IMR-90 (cell line): ENCODE measurements around the gene YPEL2. TPM values are rescaled to one million over a fixed set of nuclear protein-coding genes. Genes with fewer than 3 reads are reported as not detected.

Source experiments
- ATAC-seq: fragments of 200-7000 bp; cut with Tn5 transposase; 2 replicates; pipeline ENCODE4 v1.9.1; 2020; ENCODE audit warnings: low read depth, mild to moderate bottlenecking, moderate library complexity
- BruUV-seq: library from RNA; stranded (reverse); fragments of 400-500 nt; replicated peaks from 2 replicates; lab custom pipeline; 2021; lab: Mats Ljungman, UMichigan
- CTCF ChIA-PET: fragments of 300-600 bp; formaldehyde crosslinking; extraction: SDS; loops from one replicate; lab custom pipeline; 2021; ENCODE audit warnings: antibody characterized with exemption; lab: Yijun Ruan, JAX
- POLR2A ChIA-PET: fragments of 300-600 bp; sonication (Branson Sonifier 250); formaldehyde crosslinking; loops from one replicate; lab custom pipeline; 2022; ENCODE audit warnings: antibody characterized with exemption; ENCODE audit not compliant: unreplicated experiment; lab: Charles Lee
- DNase-seq: peaks from one replicate; pipeline ENCODE4 v3.0.0; 2013
- H2AFZ ChIP-seq: replicated peaks from 2 replicates; pipeline ENCODE3; 2013; ENCODE audit warnings: low read length, mild to moderate bottlenecking; ENCODE audit not compliant: poor library complexity
- H2AK5ac ChIP-seq: 2 replicates; pipeline ENCODE4 v1.6.1; 2013; ENCODE audit warnings: low read depth, low read length, inconsistent platforms
- H2AK9ac ChIP-seq: replicated peaks from 2 replicates; pipeline ENCODE3; 2013; ENCODE audit warnings: mild to moderate bottlenecking, low read depth, low read length, moderate library complexity; ENCODE audit not compliant: poor library complexity
- H2BK120ac ChIP-seq: 2 replicates; pipeline ENCODE4 v1.6.1; 2013; ENCODE audit warnings: low read depth, low read length, inconsistent platforms
- H2BK15ac ChIP-seq: 3 replicates; pipeline ENCODE4 v1.6.1; 2013; ENCODE audit warnings: low read depth, low read length, inconsistent platforms
- H2BK20ac ChIP-seq: 2 replicates; pipeline ENCODE4 v1.6.1; 2013; ENCODE audit warnings: low read depth, mild to moderate bottlenecking, inconsistent platforms, low read length, moderate library complexity
- H2BK5ac ChIP-seq: 2 replicates; pipeline ENCODE4 v1.6.1; 2013; ENCODE audit warnings: mild to moderate bottlenecking, low read depth, low read length, inconsistent platforms; ENCODE audit not compliant: poor library complexity, severe bottlenecking
- H3K14ac ChIP-seq: replicated peaks from 2 replicates; pipeline ENCODE4 v1.6.1; 2013; ENCODE audit warnings: low read depth, low read length, inconsistent platforms
- H3K18ac ChIP-seq: 2 replicates; pipeline ENCODE4 v1.6.1; 2013; ENCODE audit warnings: low read depth, low read length, control low read depth
- H3K23ac ChIP-seq: 2 replicates; pipeline ENCODE4 v1.6.1; 2013; ENCODE audit warnings: low read depth, low read length, inconsistent platforms
- H3K27ac ChIP-seq: 2 replicates; pipeline ENCODE4 v1.5.1; 2013; ENCODE audit warnings: mild to moderate bottlenecking, control low read depth, low read length; ENCODE audit not compliant: insufficient read depth
- H3K27me3 ChIP-seq: 2 replicates; pipeline ENCODE4 v1.6.1; 2013; ENCODE audit warnings: low read length; ENCODE audit not compliant: control insufficient read depth, insufficient read depth
- H3K36me3 ChIP-seq: 2 replicates; pipeline ENCODE4 v1.6.1; 2013; ENCODE audit warnings: low read length, mixed read lengths; ENCODE audit not compliant: control insufficient read depth, insufficient read depth
- H3K4ac ChIP-seq: 2 replicates; pipeline ENCODE4 v1.6.1; 2013; ENCODE audit warnings: low read depth, low read length, inconsistent platforms
- H3K4me1 ChIP-seq: 2 replicates; pipeline ENCODE4 v1.6.1; 2013; ENCODE audit warnings: low read length, mixed read lengths; ENCODE audit not compliant: control insufficient read depth, insufficient read depth
- H3K4me2 ChIP-seq: 2 replicates; pipeline ENCODE4 v1.6.1; 2013; ENCODE audit warnings: low read depth, mild to moderate bottlenecking, control low read depth, low read length, moderate library complexity
- H3K4me3 ChIP-seq: 2 replicates; pipeline ENCODE4 v1.5.1; 2013; ENCODE audit warnings: low read depth, mild to moderate bottlenecking, control low read depth, low read length, moderate library complexity; ENCODE audit not compliant: insufficient read depth
- H3K56ac ChIP-seq: 2 replicates; pipeline ENCODE4 v1.6.1; 2013; ENCODE audit warnings: low read length, inconsistent platforms; ENCODE audit not compliant: insufficient read depth; ENCODE audit errors: extremely low read depth
- H3K79me1 ChIP-seq, 2 experiments: 2 replicates each; pipeline ENCODE4 v1.6.1; 2013; ENCODE audit warnings: low read length in 2 of 2, inconsistent platforms in 1 of 2, low read depth in 1 of 2
- H3K9ac ChIP-seq: 2 replicates; pipeline ENCODE4 v1.6.1; 2013; ENCODE audit warnings: low read depth, low read length, control low read depth
- H3K9me1 ChIP-seq: 2 replicates; pipeline ENCODE4 v1.6.1; 2013; ENCODE audit warnings: low read length, inconsistent platforms; ENCODE audit not compliant: insufficient read depth
- H3K9me3 ChIP-seq: 2 replicates; pipeline ENCODE4 v1.6.1; 2013; ENCODE audit warnings: low read length; ENCODE audit not compliant: control insufficient read depth, insufficient read depth
- H4K20me1 ChIP-seq: 2 replicates; pipeline ENCODE4 v1.6.1; 2013; ENCODE audit warnings: low read length, inconsistent platforms; ENCODE audit not compliant: insufficient read depth
- H4K5ac ChIP-seq: 2 replicates; pipeline ENCODE4 v1.6.1; 2013; ENCODE audit warnings: mild to moderate bottlenecking, low read depth, low read length, control low read depth
- H4K8ac ChIP-seq, 2 experiments: 2 replicates each; pipeline ENCODE4 v1.6.1; 2013; ENCODE audit warnings: low read depth in 2 of 2, low read length in 2 of 2, control low read depth in 1 of 2, inconsistent platforms in 1 of 2
- H4K91ac ChIP-seq: 2 replicates; pipeline ENCODE4 v1.6.1; 2013; ENCODE audit warnings: low read depth, low read length, inconsistent platforms; ENCODE audit not compliant: insufficient read depth
- CTCF ChIP-seq: conservative IDR thresholded peaks from 2 replicates; pipeline ENCODE4 v1.5.1; 2012; ENCODE audit warnings: mild to moderate bottlenecking, low read depth, low read length, improper control_type of control experiment
- WGBS, 2 experiments: methylation state at CpG; one replicate each; pipeline versions ENCODE4 v1.1.5 to v1.1.7; 2013; ENCODE audit warnings: missing lambda C conversion rate in 2 of 2; ENCODE audit not compliant: insufficient read length in 1 of 2; ENCODE audit errors: extremely low coverage in 2 of 2; 5-methylcytosine and 5-hydroxymethylcytosine counted together
- dilution Hi-C: fragments of 300-500 bp; cut with HindIII; formaldehyde crosslinking; loops from one replicate; pipeline ENCODE4 v1.14.3; 2018; ENCODE audit warnings: low sequenced_read_pairs; ENCODE audit not compliant: unreplicated experiment
- in situ Hi-C: fragments of 300-500 bp; cut with MboI; formaldehyde crosslinking; loops from 3 replicates; pipeline ENCODE4 v1.14.3; 2019; ENCODE audit warnings: low sequenced_read_pairs, inconsistent platforms, mixed read lengths
- intact Hi-C: fragments of 100-400 bp; cut with micrococcal nuclease; formaldehyde crosslinking; loops from 2 replicates; pipeline ENCODE4 v1.10.0; 2022
- polyA plus RNA-seq, 3 experiments: library from polyadenylated mRNA; depleted of rRNA; stranded (reverse); fragments of >200 nt; gene quantifications; 2 replicates each; pipeline ENCODE4 v1.2.3, GENCODE V29; 2012; ENCODE audit warnings: low replicate concordance in 1 of 3
- total RNA-seq: library from RNA; depleted of rRNA; stranded (reverse); fragments of >200 nt; gene quantifications from 2 replicates; pipeline ENCODE4 v1.2.3, GENCODE V29; 2012

Gene YPEL2
- total and polyA plus RNA-seq, 2 of the 4 experiments (the other 2 are of a cell fraction): 2.3 to 3.4 TPM

- H4K8ac ChIP-seq: no peak overlapping the region
- TF ChIP-seq CTCF: no peak
- H2BK15ac ChIP-seq: no peak overlapping the region
- no peak overlapping the region for H2AFZ ChIP-seq
- H3K14ac ChIP-seq: no peak overlapping the region
- no peak overlapping the region for H4K5ac ChIP-seq
- H3K4me2 ChIP-seq: no peak overlapping the region
- WGBS, 2 experiments: no CpG with 5 or more reads among the region's 4 CpGs
- no peak overlapping the region for H2BK120ac ChIP-seq
- peaks cover 4% of the 10 kb centered on the region for H3K9me3 ChIP-seq
- H2AK9ac ChIP-seq: no peak overlapping the region
- H3K56ac ChIP-seq: no peak overlapping the region
- no peaks in the 10 kb centered on the region; the same call in 1 of the 2 replicates for H3K27me3 ChIP-seq
- no peak overlapping the region for H3K9ac ChIP-seq
- H4K20me1 ChIP-seq: no peaks in the 10 kb centered on the region
- CTCF ChIA-PET: no interaction called here
- H3K4me1 ChIP-seq: peaks cover 8% of the 10 kb centered on the region
- H3K27ac ChIP-seq: no peak overlapping the region
- no peak overlapping the region for H3K4me3 ChIP-seq
- H2BK5ac ChIP-seq: no peak overlapping the region
- BruUV-seq: no TSS peak
- H3K23ac ChIP-seq: no peak overlapping the region
- no peaks in the 10 kb centered on the region for H3K36me3 ChIP-seq
- no peak overlapping the region for H2BK20ac ChIP-seq
- DNase-seq (no peak), ATAC-seq (no peak)
- in situ Hi-C loops (no loop called here), dilution Hi-C loops (no loop called here), intact Hi-C loops (no loop called here)
- no peak overlapping the region for H4K91ac ChIP-seq
- no peak overlapping the region for H3K18ac ChIP-seq
- H3K4ac ChIP-seq: no peak overlapping the region
- peaks cover 3% of the 10 kb centered on the region for H3K9me1 ChIP-seq
- no peaks in the 10 kb centered on the region for H3K79me1 ChIP-seq
- 0 out of 2 replicates have a peak overlapping the region, but pooled peaks have one; percentile 27 for H2AK5ac ChIP-seq
- POLR2A ChIA-PET: interaction anchor here (0.5 kb wide), 1 partner anchor 11 kb away, joined by 3 read pairs; no protein-coding TSS in a partner anchor
These were observed 105.4 kb downstream of the YPEL2 start for GRCh38 chr17:59436900-59437299.
